NCI-H187 (cell line): Measurements from ENCODE around the gene MRPL58.
A peak's percentile ranks its signal among the peaks of the same experiment; 100 is the strongest.
"Not testable (repeated sequence)": the region's sequence is repeated elsewhere in the genome, so short reads cannot be mapped to it uniquely, and the experiment has no call there.

Experiments used
- DNase-seq, 2 experiments: peaks; one replicate each; lab custom pipeline; 2025; lab: John Stamatoyannopoulos, UW

The MRPL58 gene

DNA sequence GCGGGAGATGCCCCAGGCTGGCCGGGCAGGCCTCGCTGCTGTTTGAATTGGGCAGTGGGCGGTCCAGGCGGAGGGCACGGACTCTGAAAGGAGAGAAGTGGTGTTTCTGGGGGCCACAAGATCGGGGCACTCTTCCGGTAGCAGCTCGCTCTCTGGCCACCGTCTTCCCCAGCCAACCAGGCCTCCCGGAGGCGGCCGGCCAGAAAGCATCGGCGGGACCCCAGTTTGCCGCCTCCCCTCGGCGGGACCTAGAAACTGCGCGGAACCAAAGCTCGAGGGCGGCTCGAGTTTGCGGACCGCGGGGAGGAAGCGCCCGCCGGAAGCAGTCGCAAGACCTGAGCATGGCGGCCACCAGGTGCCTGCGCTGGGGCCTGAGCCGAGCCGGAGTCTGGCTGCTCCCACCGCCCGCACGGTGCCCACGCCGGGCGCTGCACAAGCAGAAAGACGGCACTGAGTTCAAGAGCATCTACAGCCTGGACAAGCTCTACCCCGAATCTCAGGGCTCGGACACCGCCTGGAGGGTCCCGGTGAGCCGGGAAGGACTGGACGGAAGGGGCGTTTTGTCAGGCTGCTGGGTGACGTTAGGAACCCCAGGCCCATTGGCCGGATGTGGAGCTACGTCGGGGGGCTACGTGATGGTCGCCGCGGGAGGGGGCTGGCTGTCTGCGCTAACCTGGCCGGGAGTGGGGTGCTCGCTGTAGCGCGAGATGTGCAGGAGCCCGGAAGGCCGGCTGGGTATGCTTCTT is at the start of gene MRPL58:
Gene MRPL58 (plus strand): TSS at position 325 of the 746 bp plus-strand sequence. CDS start 17 bp downstream, at position 342.
- peak; percentile 53 to 66 for DNase-seq

DNA sequence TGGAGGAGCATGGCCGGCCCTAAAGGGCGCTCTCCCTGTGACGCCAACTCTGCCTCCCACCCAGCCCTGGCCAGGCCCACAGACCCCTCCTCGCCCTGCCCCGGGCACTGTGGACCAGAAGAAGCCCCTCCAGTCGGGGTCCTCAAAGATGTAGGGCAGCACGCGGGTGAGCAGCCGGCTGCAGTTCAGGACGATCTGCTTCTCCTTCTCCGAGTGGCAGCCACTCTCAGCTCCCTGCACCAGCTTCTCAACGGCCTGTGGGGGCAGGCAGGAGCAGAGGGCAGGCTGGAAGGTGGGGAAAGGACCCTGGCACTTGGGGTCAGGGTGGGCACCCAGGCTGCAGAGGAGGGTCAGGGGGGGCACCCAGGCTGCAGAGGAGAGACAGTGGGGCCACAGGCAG is 48.8 kb upstream of the MRPL58 start:
- no peak for DNase-seq

DNA sequence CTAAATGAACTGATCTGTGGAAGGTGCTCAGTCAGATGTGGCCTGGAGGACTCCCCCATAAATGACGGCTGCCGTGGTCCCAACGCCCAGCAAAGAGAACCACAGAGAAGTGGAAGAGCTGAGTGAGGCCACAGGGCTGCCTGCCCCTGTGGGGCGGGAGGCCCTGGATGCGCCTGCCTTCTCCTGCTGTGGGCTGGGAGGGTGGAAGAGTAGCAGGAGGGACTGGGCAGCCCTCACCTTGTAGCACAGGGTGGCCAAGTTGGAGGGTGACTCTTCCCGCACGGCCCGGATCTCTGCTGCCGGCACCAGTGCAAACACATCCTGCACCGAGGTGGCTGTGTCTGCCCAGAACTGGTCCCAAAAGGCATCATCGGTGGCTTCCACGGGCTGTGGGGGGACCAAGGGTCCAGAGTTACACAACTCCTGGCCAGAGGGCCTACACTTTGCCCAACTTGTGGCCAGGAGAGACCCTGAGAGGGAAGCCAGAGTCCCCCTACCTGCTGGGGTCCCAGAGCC is 48.2 kb upstream of the MRPL58 start:
- no peak for DNase-seq

DNA sequence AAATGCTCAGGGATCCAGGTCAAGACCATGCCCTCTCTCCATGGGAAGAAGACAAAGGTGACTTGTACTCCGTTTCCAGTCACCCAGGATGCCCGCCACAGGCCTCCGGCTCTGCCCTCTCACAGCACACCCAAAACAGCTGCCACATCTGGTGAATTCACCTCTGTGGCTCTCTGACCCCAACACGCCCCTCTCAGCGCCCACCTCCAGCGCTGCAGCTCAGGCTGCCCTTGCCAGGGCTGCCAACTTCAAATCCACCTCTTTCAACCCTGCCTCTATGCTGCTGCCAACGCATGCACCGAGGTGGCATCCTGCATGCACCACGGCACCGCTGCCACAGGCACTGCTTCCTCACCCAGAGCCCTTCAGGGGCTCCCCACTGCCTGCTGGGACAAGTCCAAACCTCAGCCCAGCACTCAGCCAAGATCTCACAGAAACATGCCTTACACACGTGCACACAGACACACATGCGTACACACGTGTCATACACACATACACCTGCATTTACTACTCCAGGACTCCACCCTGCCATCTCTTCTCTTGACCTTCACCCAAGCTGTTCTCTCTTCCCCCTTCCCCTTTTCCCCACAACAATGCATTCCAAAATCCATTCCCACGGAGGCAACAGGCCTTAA is 47.4 kb upstream of the MRPL58 start:
- no peak for DNase-seq

DNA sequence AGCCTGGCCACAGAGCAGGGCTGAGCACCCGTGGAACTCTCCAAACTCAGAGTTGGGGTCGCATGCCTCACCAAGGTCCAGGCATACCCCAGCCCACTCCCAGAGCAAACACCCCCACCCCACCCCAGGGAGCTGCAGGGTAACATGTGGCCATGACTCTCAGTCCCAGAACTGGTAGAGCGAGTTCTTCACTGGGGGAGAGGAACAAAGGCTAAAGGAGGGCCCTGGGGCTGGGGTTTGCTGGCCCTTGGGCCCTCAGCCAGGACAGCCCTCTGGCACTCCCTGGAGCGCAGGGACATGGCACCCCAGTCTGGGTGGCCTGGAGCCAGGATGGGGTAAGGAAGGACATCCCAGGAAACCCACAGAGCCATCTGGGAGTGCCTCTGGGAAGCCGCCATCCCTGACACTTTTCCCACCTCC is 44.1 kb upstream of the MRPL58 start:
- no peak for DNase-seq

DNA sequence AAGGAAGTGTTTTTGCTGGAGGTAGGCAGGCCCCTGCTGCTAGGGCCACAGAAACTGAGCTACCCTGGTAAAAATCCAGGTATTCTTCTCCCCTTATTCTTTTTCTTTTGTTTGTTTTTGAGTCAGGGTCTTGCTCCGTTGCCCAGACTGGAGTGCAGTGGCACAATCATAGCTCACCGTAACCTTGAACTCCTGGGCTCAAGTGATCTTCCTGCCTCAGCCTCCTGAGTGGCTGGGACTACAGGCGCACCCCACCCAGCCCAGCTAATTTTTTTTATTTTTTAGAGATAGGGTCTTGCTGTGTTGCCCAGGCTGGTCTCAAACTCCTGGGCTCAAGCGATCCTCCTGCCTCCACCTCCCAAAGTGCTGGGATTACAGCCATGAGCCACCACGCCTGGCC is 43.0 kb upstream of the MRPL58 start:
- DNase-seq, result not testable (repeated sequence)

DNA sequence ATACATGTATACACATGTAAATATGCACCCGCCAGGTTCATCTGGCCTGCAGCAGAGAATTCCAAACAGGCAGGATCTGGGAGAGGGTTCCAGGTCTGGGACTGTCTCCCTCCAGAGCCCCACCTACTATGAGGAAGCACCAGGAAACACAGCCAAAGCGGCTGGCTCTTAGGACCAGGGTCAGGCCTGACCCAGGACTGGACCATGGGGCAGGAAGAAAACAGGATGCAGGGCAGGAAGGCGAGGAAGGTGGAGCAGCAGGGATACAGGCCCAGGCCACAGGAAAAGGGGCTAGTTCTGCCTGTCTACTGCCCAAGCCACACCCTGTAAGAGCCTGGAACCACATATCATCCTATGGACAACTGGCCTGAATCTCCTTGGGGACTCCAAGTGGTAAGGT is 42.1 kb upstream of the MRPL58 start:
- DNase-seq, result no peak

DNA sequence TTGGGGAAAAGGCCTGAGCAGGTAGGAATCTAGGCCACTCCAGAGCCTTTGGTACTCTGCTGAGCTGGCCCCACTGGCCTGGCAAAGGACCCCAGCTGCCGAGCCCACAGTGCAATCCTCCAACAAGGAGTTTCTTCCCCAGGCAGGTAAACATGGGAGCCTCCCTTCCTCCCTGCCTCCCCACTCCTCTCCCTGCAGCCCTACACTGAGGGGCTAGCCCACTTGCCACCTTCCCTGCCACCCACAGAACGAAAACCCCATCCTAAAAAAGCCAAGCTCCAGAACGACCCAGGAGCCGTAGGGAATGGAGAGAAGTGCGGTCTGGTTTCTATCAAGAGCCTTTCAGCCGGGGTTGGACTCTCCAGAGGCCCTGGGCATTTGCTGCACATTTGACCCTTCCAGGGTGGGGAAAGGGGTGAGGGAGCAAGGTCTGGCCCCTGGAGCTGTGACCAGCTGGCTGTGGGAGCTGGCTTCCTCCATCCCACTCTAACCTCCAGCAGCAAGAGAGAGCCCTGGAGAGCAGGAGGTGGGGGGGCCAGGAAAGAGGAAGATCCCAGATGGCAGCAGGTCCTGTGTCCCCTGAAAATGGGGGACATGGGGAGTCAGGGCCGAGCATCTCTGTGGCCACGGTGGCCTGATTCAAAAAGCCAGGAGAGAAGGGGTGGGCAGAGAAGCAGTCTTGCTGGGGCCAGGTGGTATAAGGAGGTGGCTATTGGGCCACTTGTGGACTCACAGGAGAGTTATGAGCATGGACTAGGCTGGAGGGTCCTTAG is 41.2 kb upstream of the MRPL58 start:
- DNase-seq, result no peak

- no peak for DNase-seq
These were observed 40.7 kb upstream of the MRPL58 start for GRCh38 chr17:74971842-74972106.

DNA sequence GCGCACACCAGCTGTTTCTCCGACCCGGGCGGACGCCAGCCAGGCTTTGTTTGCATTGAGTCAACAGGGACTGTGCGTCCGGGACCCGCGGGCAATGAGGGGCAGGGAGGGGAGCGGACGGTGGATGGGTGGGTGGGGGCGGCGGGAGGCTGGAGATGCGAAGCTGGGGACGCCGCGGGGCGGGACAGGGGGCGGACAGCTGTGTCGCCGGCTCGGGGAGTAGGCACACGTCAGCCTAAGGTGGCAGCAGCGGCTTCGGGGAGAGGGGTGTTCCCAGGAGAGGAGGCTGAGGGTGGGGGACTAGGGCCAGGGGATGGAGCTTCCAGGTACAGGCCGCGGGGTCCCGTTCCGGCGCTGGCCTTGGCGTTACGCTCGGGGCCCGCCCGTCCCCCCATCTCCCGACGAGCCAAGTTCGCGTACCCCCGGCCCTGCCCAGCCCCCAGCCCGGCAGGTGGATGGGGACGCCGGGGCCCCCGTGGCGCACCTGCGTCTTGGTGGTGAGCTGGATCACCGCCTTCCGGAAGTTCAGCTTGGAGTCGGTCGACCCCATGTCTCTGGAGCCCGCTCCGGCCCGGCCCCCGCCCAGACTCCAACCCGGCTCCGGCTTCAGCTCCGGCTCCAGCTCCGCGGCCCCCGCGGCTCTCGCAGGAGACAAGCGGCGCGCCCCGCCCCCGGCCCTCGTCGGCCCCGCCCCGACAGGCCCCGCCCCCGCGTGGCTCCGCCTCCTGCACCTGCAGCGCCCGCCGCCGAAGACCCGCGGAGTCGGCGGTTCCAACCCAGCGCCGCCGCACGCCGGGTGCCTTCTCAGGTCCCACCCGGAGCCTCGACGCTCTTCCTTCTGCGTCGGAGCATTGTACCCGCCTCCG is 40.1 kb upstream of the MRPL58 start, which contains the start of gene HID1:
Gene HID1 (minus strand): TSS at position 653 of the 866 bp plus-strand sequence. CDS start 103 bp downstream, at position 550.
- DNase-seq, result peak; percentile 19 to 77

DNA sequence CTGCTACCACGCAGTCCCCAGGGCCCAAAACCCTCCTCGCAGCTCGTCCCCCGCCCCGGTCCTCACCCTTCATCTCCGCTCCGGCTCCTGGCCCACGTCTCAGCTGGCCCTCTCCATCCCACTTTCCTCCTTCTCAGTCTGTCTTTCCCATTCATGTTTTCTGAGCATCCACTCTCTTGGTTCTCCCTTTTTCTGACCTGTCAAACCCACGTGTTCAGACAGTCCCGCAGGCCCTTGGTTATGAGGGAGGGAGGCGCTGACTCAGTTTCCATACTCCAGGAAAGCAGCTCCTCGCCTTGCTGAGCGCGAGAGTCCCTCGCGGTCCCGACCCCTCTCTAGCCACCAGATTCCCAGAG is 39.5 kb upstream of the MRPL58 start:
- DNase-seq, result no peak

- DNase-seq, result no peak
These were observed 36.5 kb upstream of the MRPL58 start for GRCh38 chr17:74975943-74976342.

DNA sequence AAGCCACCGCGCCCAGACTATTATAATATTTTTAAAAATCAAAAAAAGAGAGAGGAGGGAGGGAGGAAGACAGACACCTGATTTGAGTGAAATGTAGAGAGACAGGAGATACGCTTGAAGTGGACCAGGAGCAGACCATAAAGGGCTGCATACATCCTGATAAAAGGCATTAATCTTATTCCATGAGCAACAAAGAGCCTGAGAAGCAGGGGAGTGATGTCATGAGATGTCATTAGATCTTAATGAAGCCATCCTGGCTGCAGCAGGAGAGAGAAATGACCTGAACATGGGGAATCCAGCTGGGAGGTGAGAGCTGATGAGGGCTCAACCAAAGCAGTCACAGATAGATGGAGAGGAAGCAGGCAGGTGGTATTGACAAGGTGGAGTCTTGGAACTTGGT is 34.7 kb upstream of the MRPL58 start:
- DNase-seq, result no peak

DNA sequence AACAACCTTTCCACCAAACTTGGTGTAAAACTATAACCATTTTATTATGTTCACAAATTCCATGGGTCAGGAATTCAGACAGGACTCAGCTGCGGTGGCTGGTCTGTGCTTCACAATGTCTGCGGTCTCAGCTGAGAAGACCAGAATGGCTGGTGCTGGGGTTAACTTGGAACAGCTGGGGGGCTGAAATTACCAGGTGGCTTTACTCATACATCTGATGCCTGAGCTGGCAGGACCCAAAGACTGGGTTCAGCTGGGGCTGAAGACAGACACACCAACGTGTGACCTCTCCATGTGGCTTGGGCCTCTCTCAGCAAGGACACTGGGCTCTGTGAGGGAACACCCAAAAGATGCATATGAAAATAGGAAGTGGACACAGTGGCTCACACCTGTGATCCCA is 34.2 kb upstream of the MRPL58 start:
- no peak for DNase-seq

GRCh38 chr17:74979408-74980146 is 32.9 kb upstream of the MRPL58 start:
- no peak for DNase-seq

DNA sequence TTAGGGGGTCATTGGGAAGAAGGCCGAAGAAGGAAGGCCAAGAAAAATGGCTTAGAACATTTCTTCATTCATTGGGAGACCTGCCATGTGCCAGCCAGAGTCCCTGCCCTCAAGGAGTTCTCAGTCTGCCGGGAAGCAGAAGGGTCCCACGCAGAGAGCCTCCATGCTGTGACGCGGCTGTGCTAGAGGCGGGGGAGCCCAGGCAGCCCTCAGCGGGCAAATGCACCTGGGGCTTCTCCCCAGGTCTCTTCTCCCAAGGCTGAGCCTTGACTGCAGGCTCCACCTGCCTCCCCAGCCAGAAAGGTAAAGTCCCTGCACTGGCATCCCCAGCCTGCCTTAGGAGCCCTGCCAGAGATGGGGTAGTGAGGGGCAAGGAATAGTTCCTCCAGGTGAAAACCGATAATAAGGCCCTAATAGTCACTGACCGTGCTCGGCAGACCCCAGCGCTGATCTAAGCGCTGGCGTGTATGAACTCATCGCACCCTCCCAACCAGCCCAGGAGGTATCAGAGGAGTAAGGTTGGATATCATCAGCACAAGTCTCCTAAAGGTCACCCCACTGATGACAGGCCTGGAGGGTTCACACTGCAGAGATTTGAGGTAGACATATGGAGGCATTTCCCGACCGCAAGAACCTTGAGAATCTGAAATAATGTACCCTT is 31.0 kb upstream of the MRPL58 start:
- no peak for DNase-seq

DNA sequence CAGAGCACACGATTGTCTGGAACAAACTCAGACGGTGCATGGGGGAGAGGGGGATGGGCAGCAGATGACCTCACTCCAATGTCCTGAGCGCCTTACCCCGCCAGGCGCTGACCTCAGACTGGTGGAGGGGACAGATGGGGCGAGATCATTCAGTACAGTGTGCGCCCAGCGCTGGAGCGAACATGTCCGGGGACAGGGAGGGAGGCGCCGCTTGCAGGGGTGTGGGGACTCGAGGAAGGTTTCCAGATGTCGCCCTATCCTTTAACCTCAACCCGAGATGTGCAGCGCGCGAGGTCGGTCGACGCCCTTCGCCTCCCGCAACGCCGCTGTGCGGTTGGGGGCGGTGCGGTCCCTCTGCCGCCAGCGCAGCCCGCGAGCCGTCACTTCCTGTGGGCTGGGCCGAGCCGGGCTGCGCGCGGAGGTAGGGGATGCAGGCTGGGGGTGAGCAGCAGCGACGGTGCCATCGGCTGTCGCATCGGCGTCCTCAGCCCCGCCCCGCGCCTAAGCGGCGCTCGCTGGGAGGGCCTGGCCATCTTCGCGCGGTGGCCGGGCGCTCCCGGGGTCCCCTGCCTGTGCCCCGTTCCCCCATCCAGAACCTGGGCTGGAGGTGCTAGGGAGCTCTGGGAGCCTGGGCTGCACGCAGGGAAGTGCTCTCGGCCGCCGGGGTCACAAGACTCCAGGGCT is 30.3 kb upstream of the MRPL58 start:
- DNase-seq, result peak; percentile 39 to 55

GRCh38 chr17:74982663-74983313 is 29.7 kb upstream of the MRPL58 start:
- DNase-seq, result peak in 1 of 2 experiments; percentile 39

DNA sequence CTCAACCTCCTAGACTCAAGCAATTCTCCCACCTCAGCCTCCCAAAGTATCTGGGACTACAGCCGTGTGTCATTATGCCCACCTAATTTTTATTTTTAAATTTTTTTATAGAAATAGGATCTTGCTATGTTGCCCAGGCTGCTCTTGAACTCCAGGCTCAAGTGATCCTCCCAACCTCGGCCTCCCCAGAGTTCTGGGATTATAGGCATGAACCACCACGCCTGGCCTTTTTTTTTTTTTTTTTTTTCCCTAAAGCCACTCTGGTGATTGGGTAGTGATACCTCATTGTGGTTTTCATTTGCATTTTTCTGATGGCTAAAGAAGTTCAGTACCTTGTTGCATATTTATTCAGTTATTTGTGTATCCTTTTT is 26.3 kb upstream of the MRPL58 start:
- no peak for DNase-seq
